ENCODE results near the gene PRR5L. TPM values are rescaled to one million over a fixed set of nuclear protein-coding genes. Genes with fewer than 3 reads are reported as not detected.

PRR5L gene
- total RNA-seq, 1 donor from 2014 or later = 103 TPM

- peaks cover 20% of the 10 kb centered on the region for H3K4me1 Mint-ChIP-seq (ENCODE audit: unreplicated experiment)
- no peak overlapping the region for H3K4me3 Mint-ChIP-seq (ENCODE audit: unreplicated experiment)
- TF ChIP-seq CTCF (IDR thresholded peaks at IDR 0.05) = no peak
- H3K9me3 Mint-ChIP-seq (ENCODE audit: unreplicated experiment) = peaks cover 6% of the 10 kb centered on the region
- DNase-seq (ENCODE audit: extremely low spot score, unreplicated experiment) = no peak
- no peak overlapping the region for H3K27ac Mint-ChIP-seq (ENCODE audit: unreplicated experiment)
- no peaks in the 10 kb centered on the region for H3K36me3 Mint-ChIP-seq (ENCODE audit: unreplicated experiment)
- H3K27me3 Mint-ChIP-seq (ENCODE audit: unreplicated experiment) = peaks cover 3% of the 10 kb centered on the region
These were observed 215.9 kb downstream of the PRR5L start for GRCh38 chr11:36512016-36512415.

- H3K4me3 Mint-ChIP-seq (ENCODE audit: unreplicated experiment) = no peak overlapping the region
- TF ChIP-seq CTCF (IDR thresholded peaks at IDR 0.05) = no peak
- no peaks in the 10 kb centered on the region for H3K36me3 Mint-ChIP-seq (ENCODE audit: unreplicated experiment)
- peaks cover 11% of the 10 kb centered on the region for H3K27me3 Mint-ChIP-seq (ENCODE audit: unreplicated experiment)
- peaks cover 6% of the 10 kb centered on the region for H3K9me3 Mint-ChIP-seq (ENCODE audit: unreplicated experiment)
- no peak for DNase-seq (ENCODE audit: extremely low spot score, unreplicated experiment)
- H3K4me1 Mint-ChIP-seq (ENCODE audit: unreplicated experiment) = peaks cover 10% of the 10 kb centered on the region
- no peak overlapping the region for H3K27ac Mint-ChIP-seq (ENCODE audit: unreplicated experiment)
These were observed 217.9 kb downstream of the PRR5L start for GRCh38 chr11:36513965-36514364.

Other genes starting within 250 kb of the PRR5L start
- 69.4 and 71.4 TPM in 2 replicates for gene COMMD9, start 6.9 kb upstream of the PRR5L start, total RNA-seq
- 13.9 and 15.0 TPM in 2 replicates for gene TRAF6, start 214.0 kb downstream of the PRR5L start, total RNA-seq